ENCODE data around the gene BICDL2. TPM values are rescaled to one million over a fixed set of nuclear protein-coding genes. Genes with fewer than 3 reads are reported as not detected.

BICDL2 gene
- total RNA-seq, 1 donor from 2014 or later: 0.05 TPM

GRCh38 chr16:3059723-3060242, 23.0 kb upstream of the BICDL2 start:
- H3K36me3 ChIP-seq: no peaks in the 10 kb centered on the region
- intact Hi-C loops (cut with micrococcal nuclease): loop anchor here (10.0 kb wide), 1 partner anchor 65 kb away; no protein-coding TSS in a partner anchor
- H3K27ac ChIP-seq (replicated peaks): peak overlapping the region; percentile 90
- DNase-seq: no peak
- no peaks in the 10 kb centered on the region for H3K27me3 ChIP-seq (ENCODE audit: low read depth)
- H3K4me3 ChIP-seq: peak overlapping the region; percentile 98
- H3K9me3 ChIP-seq (replicated peaks): no peaks in the 10 kb centered on the region
- TF ChIP-seq CTCF (IDR thresholded peaks at IDR 0.05; ENCODE audit: borderline replicate concordance): no peak
- H3K4me1 ChIP-seq: peaks cover 39% of the 10 kb centered on the region

- intact Hi-C loops (cut with micrococcal nuclease): loop anchor here (10.0 kb wide), 1 partner anchor 66 kb away; no protein-coding TSS in a partner anchor
- TF ChIP-seq CTCF (IDR thresholded peaks at IDR 0.05; ENCODE audit: borderline replicate concordance): peak; percentile 93
- no peaks in the 10 kb centered on the region for H3K27me3 ChIP-seq (ENCODE audit: low read depth)
- H3K4me1 ChIP-seq: peaks cover 33% of the 10 kb centered on the region
- H3K9me3 ChIP-seq (replicated peaks): no peaks in the 10 kb centered on the region
- peak overlapping the region; percentile 90 for H3K27ac ChIP-seq (replicated peaks)
- H3K36me3 ChIP-seq: no peaks in the 10 kb centered on the region
- peak; percentile 90 for DNase-seq
- H3K4me3 ChIP-seq: peak overlapping the region; percentile 98
These were observed 22.4 kb upstream of the BICDL2 start for GRCh38 chr16:3059041-3059722.

GRCh38 chr16:3058139-3059030, 21.6 kb upstream of the BICDL2 start:
- Histone ChIP-seq H3K27ac (replicated peaks) (peak overlapping the region; percentile 90), H3K9me3 (replicated peaks) (no peaks in the 10 kb centered on the region), H3K4me1 (peaks cover 32% of the 10 kb centered on the region), H3K27me3 (ENCODE audit: low read depth) (no peaks in the 10 kb centered on the region), H3K4me3 (peak overlapping the region; percentile 98), H3K36me3 (no peaks in the 10 kb centered on the region)
- intact Hi-C loops (cut with micrococcal nuclease): loop anchor here (10.0 kb wide), 1 partner anchor 66 kb away; no protein-coding TSS in a partner anchor
- peak; percentile 44 for DNase-seq
- no peak for TF ChIP-seq CTCF (IDR thresholded peaks at IDR 0.05; ENCODE audit: borderline replicate concordance)

- peak overlapping the region; percentile 98 for H3K4me3 ChIP-seq
- peaks cover 32% of the 10 kb centered on the region for H3K4me1 ChIP-seq
- no peaks in the 10 kb centered on the region for H3K9me3 ChIP-seq (replicated peaks)
- intact Hi-C loops (cut with micrococcal nuclease): loop anchor here (10.0 kb wide), 1 partner anchor 67 kb away; no protein-coding TSS in a partner anchor
- TF ChIP-seq CTCF (IDR thresholded peaks at IDR 0.05; ENCODE audit: borderline replicate concordance): no peak
- H3K27ac ChIP-seq (replicated peaks): no peak overlapping the region
- no peaks in the 10 kb centered on the region for H3K27me3 ChIP-seq (ENCODE audit: low read depth)
- H3K36me3 ChIP-seq: no peaks in the 10 kb centered on the region
- DNase-seq: no peak
These were observed 20.7 kb upstream of the BICDL2 start for GRCh38 chr16:3057181-3058138.
